Endothelial cell of umbilical vein (primary cell): ENCODE results near the gene EPB41L4B. TPM values are rescaled to one million over a fixed set of nuclear protein-coding genes. Genes with fewer than 3 reads are reported as not detected.

Source experiments
- BruUV-seq: library from RNA; stranded (reverse); fragments of 400-500 nt; replicated peaks from 2 replicates; lab custom pipeline; 2021; lab: Mats Ljungman, UMichigan
- CTCF ChIA-PET: fragments of 300-600, 350-600 bp; sonication (Branson Sonifier 250); formaldehyde crosslinking; loops from one replicate; lab custom pipeline; 2021; ENCODE audit warnings: antibody characterized with exemption, inconsistent platforms; lab: Charles Lee
- POLR2A ChIA-PET: fragments of 300-600, 350-600 bp; sonication (Branson Sonifier 250); formaldehyde crosslinking; loops from one replicate; lab custom pipeline; 2021; ENCODE audit warnings: antibody characterized with exemption, inconsistent platforms; lab: Charles Lee
- DNase-seq: peaks from one replicate; pipeline ENCODE4 v3.0.0-alpha.2; 2011; ENCODE audit warnings: low read depth, low spot score
- FAIRE-seq: peaks from 2 replicates; lab custom pipeline; 2011; peaks lifted over from hg19 to GRCh38; lab: Jason Lieb, UNC
- H2AFZ ChIP-seq: 2 replicates; pipeline ENCODE4 v1.6.0; 2012; ENCODE audit warnings: low read depth, low read length, control low read depth, inconsistent platforms
- H3K27ac ChIP-seq: 2 replicates; pipeline ENCODE4 v1.5.1; 2011; ENCODE audit warnings: low read depth, mild to moderate bottlenecking, control low read depth, low read length, moderate library complexity; ENCODE audit not compliant: insufficient read depth
- H3K27me3 ChIP-seq, 2 experiments: 2 replicates each; pipeline versions ENCODE4 v1.6.0 to v1.6.1; 2011; ENCODE audit warnings: low read length in 2 of 2, mixed read lengths in 1 of 2; ENCODE audit not compliant: control insufficient read depth in 2 of 2, insufficient read depth in 2 of 2
- H3K36me3 ChIP-seq, 2 experiments: 2 replicates in 1 of 2; 3 replicates in 1 of 2; pipeline ENCODE4 v1.5.1; 2011; ENCODE audit warnings: low read length in 2 of 2, mild to moderate bottlenecking in 1 of 2, moderate library complexity in 1 of 2; ENCODE audit not compliant: control insufficient read depth in 2 of 2, insufficient read depth in 2 of 2; ENCODE audit errors: extremely low read depth in 1 of 2
- H3K4me1 ChIP-seq: 3 replicates; pipeline ENCODE4 v1.5.1; 2011; ENCODE audit warnings: mild to moderate bottlenecking, low read length; ENCODE audit not compliant: control insufficient read depth, insufficient read depth; ENCODE audit errors: extremely low read depth
- H3K4me2 ChIP-seq: 2 replicates; pipeline ENCODE4 v1.6.1; 2011; ENCODE audit warnings: low read length, control low read depth, mixed read lengths; ENCODE audit not compliant: insufficient read depth
- H3K4me3 ChIP-seq, 3 experiments: fragments of 200-600 bp in 1 of 3; sonication (generic), shearing (Covaris generic) in 1 of 3; replicated peaks in 1 of 3; 2 replicates each; pipeline ENCODE4 v1.5.1; 2011 to 2016; ENCODE audit warnings: control low read depth in 3 of 3, low read length in 3 of 3, mild to moderate bottlenecking in 2 of 3, inconsistent platforms in 1 of 3, low read depth in 1 of 3, moderate library complexity in 1 of 3; ENCODE audit not compliant: insufficient read depth in 1 of 3
- H3K79me2 ChIP-seq: 2 replicates; pipeline ENCODE4 v1.6.0; 2012; ENCODE audit warnings: low read length, inconsistent platforms; ENCODE audit not compliant: control insufficient read depth, insufficient read depth
- H3K9ac ChIP-seq: replicated peaks from 2 replicates; pipeline ENCODE3; 2011; ENCODE audit warnings: low read length, control low read depth; ENCODE audit not compliant: insufficient read depth; ENCODE audit errors: extremely low read depth
- H3K9me1 ChIP-seq: replicated peaks from 3 replicates; pipeline ENCODE4 v1.6.0; 2011; ENCODE audit warnings: mild to moderate bottlenecking, low read length; ENCODE audit not compliant: control insufficient read depth, insufficient read depth; ENCODE audit errors: extremely low read depth
- H3K9me3 ChIP-seq: replicated peaks from 2 replicates; pipeline ENCODE4 v1.5.1; 2012; ENCODE audit warnings: low read length, inconsistent platforms; ENCODE audit not compliant: control insufficient read depth, insufficient read depth
- H4K20me1 ChIP-seq: replicated peaks from 2 replicates; pipeline ENCODE3; 2011; ENCODE audit warnings: mild to moderate bottlenecking, low read length; ENCODE audit not compliant: control insufficient read depth, insufficient read depth; ENCODE audit errors: extremely low read depth
- CTCF ChIP-seq, 2 donors: IDR thresholded peaks; 1 replicate in 1 of 2; 2 replicates in 1 of 2; pipeline ENCODE4 v1.5.1; 2011; ENCODE audit warnings: low read length in 2 of 2, mild to moderate bottlenecking in 2 of 2, moderate library complexity in 2 of 2, control low read depth in 1 of 2, inconsistent platforms in 1 of 2, low read depth in 1 of 2; ENCODE audit not compliant: insufficient read depth in 1 of 2; ENCODE audit errors: extremely low read depth in 1 of 2
- EZH2 ChIP-seq: IDR thresholded peaks from 2 replicates; pipeline ENCODE4 v1.6.1; 2012; ENCODE audit warnings: borderline replicate concordance, low read depth, mild to moderate bottlenecking, moderate library complexity, low read length, inconsistent platforms; ENCODE audit not compliant: severe bottlenecking
- FOS ChIP-seq: IDR thresholded peaks from 2 replicates; pipeline ENCODE4 v1.6.1; 2011; ENCODE audit warnings: mild to moderate bottlenecking, low read length, moderate library complexity, borderline replicate concordance; ENCODE audit not compliant: insufficient read depth
- GATA2 ChIP-seq: IDR thresholded peaks from 2 replicates; pipeline ENCODE4 v1.7.0; 2011; ENCODE audit warnings: low read depth, mild to moderate bottlenecking, moderate library complexity, mixed read lengths, low read length; ENCODE audit not compliant: insufficient read length, insufficient read depth
- JUN ChIP-seq: IDR thresholded peaks from 2 replicates; pipeline ENCODE4 v1.6.1; 2011; ENCODE audit warnings: borderline replicate concordance, low read depth; ENCODE audit not compliant: insufficient read length, insufficient read depth
- MYC ChIP-seq: IDR thresholded peaks from one replicate; pipeline ENCODE4 v1.6.1; 2011; ENCODE audit warnings: mild to moderate bottlenecking, low read depth, low read length
- POLR2A ChIP-seq: IDR thresholded peaks from 2 replicates; pipeline ENCODE4 v1.6.1; 2012; ENCODE audit warnings: low read depth, mild to moderate bottlenecking, control low read depth, low read length
- POLR2AphosphoS5 ChIP-seq: IDR thresholded peaks from 2 replicates; pipeline ENCODE4 v1.6.1; 2012; ENCODE audit warnings: low read depth, mild to moderate bottlenecking, control low read depth, low read length, moderate library complexity; ENCODE audit not compliant: insufficient read depth
- dilution Hi-C: fragments of 300-500 bp; cut with MboI; formaldehyde crosslinking; loops from one replicate; pipeline ENCODE4 v1.15.0; 2019; ENCODE audit warnings: low sequenced_read_pairs; ENCODE audit not compliant: extremely low pct_ligation_motif_present
- intact Hi-C: fragments of 100-400 bp; cut with micrococcal nuclease; formaldehyde crosslinking; loops from one replicate; pipeline ENCODE4 v1.10.0; 2022
- polyA plus RNA-seq, 4 experiments: library from polyadenylated mRNA; depleted of rRNA in 3 of 4; stranded (reverse) in 3 of 4; unstranded in 1 of 4; fragments of >200 nt; gene quantifications; 2 replicates each; pipeline versions ENCODE4 v1.2.1 to v1.2.3, GENCODE V29; 2011 to 2012; ENCODE audit warnings: missing spikeins in 1 of 4
- total RNA-seq: library from RNA; stranded (reverse); gene quantifications from 2 replicates; pipeline ENCODE4 v1.2.3, GENCODE V29; 2021
- TF ChIP-seq, protein P1 (sequence below): IDR thresholded peaks from 2 replicates; pipeline ENCODE4 v1.6.1; 2011; ENCODE audit not compliant: insufficient read depth, insufficient read length

Gene EPB41L4B
- total and polyA plus RNA-seq, 2 donors (not counting 3 experiments of a cell fraction or from before 2014, with no cell fraction given), result 0.10 to 0.15 TPM

- no TSS peak for BruUV-seq
- Histone ChIP-seq H3K79me2 (no peaks in the 10 kb centered on the region), H3K36me3 (no peaks in the 10 kb centered on the region), H3K9me1 (no peaks in the 10 kb centered on the region), H3K9me3 (no peaks in the 10 kb centered on the region), H3K9ac (no peak overlapping the region), H3K4me1 (no peaks in the 10 kb centered on the region), H3K27me3 (peaks cover 0 to 1% of the 10 kb centered on the region in 2 experiments), H4K20me1 (no peaks in the 10 kb centered on the region), H3K4me2 (no peak overlapping the region), H2AFZ (no peak overlapping the region), H3K4me3 (no peak overlapping the region), H3K27ac (no peak overlapping the region)
- intact Hi-C loops, result no loop called here
- CTCF ChIA-PET, result no interaction called here
- TF ChIP-seq JUN (no peak), MYC (no peak), GATA2 (no peak), POLR2AphosphoS5 (no peak)
- DNase-seq, result no peak
- no peak for FAIRE-seq
- dilution Hi-C loops, result no loop called here
- POLR2A ChIA-PET, result no interaction called here
Observed at GRCh38 chr9:109270441-109270840, 50.4 kb downstream of the EPB41L4B start.

DNA sequence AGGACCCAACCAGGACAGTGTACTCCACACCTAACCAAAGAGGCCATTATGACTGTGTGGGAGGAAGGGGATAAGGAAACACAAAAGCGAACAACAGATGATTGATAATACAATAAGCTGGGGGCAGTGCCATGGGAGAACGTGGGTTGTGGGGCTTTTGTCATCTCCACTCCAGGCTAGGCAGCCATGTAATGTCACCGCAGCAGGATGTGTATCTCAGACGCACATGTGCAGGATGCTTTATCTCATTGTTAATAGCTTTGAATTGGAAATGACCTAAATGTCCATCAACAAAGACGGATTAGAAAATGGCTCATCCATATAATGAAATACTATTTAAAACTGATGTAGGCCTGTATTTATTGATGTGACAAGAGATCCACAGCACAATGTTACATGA, 51.0 kb downstream of the EPB41L4B start:
- Histone ChIP-seq H3K27ac (no peak overlapping the region), H3K9ac (no peak overlapping the region), H4K20me1 (no peaks in the 10 kb centered on the region), H3K27me3 (peaks cover 0 to 1% of the 10 kb centered on the region in 2 experiments), H3K4me1 (no peaks in the 10 kb centered on the region), H2AFZ (no peak overlapping the region), H3K9me1 (no peaks in the 10 kb centered on the region), H3K9me3 (no peaks in the 10 kb centered on the region), H3K4me2 (no peak overlapping the region), H3K36me3 (no peaks in the 10 kb centered on the region), H3K4me3 (no peak overlapping the region), H3K79me2 (no peaks in the 10 kb centered on the region)
- FAIRE-seq (no peak), DNase-seq (no peak)
- POLR2A ChIA-PET, result no interaction called here
- no peak for TF ChIP-seq MYC
- TF ChIP-seq GATA2, result no peak
- no peak for TF ChIP-seq JUN
- TF ChIP-seq, protein P1, sequence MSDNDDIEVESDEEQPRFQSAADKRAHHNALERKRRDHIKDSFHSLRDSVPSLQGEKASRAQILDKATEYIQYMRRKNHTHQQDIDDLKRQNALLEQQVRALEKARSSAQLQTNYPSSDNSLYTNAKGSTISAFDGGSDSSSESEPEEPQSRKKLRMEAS, result no peak
- no peak for TF ChIP-seq FOS
- TF ChIP-seq CTCF (IDR thresholded peaks at IDR 0.05; ENCODE audit: extremely low read depth in 1 of 2, insufficient read depth in 1 of 2, low read depth in 1 of 2, low read length in 2 of 2), result no peak
- no peak for TF ChIP-seq POLR2AphosphoS5
- TF ChIP-seq POLR2A, result no peak
- TF ChIP-seq EZH2, result no peak
- dilution Hi-C loops, result no loop called here
- intact Hi-C loops, result no loop called here
- BruUV-seq, result no TSS peak
- CTCF ChIA-PET, result no interaction called here
